Astrocyte of the cerebellum (primary cell): ENCODE data around the gene TM4SF1.

Experiments used
- DNase-seq: peaks from one replicate; pipeline ENCODE4 v3.0.0-alpha.2; 2011; ENCODE audit warnings: low read depth
- H3K4me3 ChIP-seq: 2 replicates; pipeline ENCODE4 v1.5.1; 2011; ENCODE audit warnings: mild to moderate bottlenecking, low read depth, low read length, moderate library complexity
- CTCF ChIP-seq: IDR thresholded peaks from 2 replicates; pipeline ENCODE4 v1.5.1; 2012; ENCODE audit warnings: low read length, low read depth, moderate library complexity, mild to moderate bottlenecking; ENCODE audit errors: missing control alignments
- in situ Hi-C: cut with HindIII; loops from 2 replicates; pipeline ENCODE4 v1.10.0; 2017; ENCODE audit warnings: low sequenced_read_pairs

TM4SF1 gene

DNA sequence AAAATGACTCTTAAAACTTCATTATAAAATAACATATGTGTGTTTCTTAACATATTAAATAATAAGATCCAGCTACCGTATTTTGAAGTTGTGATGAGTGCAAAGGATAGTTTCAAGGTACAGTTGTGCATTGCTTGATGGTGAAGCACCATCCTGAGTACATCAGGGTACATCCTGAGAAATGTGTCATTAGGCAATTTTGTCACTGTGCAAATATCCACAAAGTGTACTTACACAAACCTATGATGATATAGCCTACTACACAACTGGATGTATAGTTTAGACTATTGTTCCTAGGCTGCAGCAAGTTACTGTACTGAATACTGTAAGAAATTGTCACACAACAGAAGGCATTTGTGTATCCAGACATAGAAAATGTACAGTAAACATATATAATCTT is 20.8 kb upstream of the TM4SF1 start:
- in situ Hi-C loops, result no loop called here
- no peak overlapping the region for H3K4me3 ChIP-seq
- no peak for DNase-seq
- TF ChIP-seq CTCF, result no peak

GRCh38 chr3:149397528-149397927 is 20.1 kb upstream of the TM4SF1 start:
- in situ Hi-C loops, result no loop called here
- no peak overlapping the region for H3K4me3 ChIP-seq
- no peak for TF ChIP-seq CTCF
- no peak for DNase-seq

DNA sequence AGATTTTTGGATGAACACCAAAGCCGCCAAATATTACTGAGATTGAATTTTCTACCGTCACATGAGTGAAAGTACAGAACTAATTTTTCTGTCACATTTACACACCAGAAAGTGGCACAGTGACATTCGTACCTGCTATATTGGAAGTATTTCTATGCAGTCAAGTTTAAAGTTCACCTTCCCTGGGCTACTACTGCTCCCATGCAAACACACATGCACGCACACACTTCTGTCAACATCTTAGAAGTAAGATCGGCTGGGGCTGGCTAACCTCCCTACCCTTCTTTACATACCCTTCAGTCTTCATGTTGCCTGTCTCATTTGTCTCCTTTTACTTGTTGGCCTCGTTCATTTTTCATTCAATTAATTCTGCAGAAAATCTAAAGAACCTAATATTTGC is 19.0 kb upstream of the TM4SF1 start:
- TF ChIP-seq CTCF, result no peak
- H3K4me3 ChIP-seq, result no peak overlapping the region
- in situ Hi-C loops, result no loop called here
- no peak for DNase-seq

DNA sequence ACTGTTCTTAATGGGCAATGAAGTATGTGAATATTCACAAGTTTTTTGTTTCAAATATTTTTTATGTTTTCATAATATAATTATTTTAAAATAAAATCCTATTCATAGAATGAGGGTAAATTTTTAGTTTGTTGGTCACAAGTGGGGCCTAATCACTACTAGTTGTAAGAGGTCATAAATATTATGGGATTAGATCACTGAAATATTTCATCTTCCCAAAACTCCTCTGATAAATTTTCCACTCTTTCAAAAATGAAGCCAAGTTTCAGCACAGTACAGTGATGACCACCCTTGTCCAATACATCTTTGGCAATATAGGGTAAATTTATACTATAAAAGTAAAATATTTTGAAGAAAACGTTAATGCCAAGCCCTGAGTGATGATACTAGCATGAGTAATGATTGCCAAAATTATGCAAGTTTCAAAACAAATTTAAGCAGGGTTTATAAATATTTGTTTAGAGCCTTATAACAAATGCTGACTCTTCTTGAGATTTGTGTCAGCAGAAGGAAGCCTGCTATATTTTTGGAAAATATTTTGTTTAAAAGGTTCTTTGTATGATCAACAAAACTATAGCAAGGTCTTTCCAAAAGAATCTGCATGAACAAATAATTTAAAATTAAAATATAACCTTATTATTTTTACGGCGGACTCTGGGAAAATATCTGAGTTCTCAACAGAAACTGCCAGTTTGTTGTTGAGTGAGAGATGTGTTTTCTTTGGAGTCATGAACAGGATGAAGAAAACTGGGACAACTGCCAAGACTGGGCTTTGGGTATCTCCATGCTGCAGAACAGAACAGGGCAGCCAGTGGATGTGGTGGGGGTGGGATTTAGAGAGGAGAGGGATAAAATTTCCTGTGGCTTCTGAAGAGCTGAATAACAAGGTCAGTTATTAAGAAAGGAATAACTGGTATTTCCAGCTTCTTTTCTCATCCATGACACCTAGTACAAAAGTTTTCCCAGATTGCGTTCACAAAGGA is 17.9 kb upstream of the TM4SF1 start:
- no peak for DNase-seq
- in situ Hi-C loops, result no loop called here

DNA sequence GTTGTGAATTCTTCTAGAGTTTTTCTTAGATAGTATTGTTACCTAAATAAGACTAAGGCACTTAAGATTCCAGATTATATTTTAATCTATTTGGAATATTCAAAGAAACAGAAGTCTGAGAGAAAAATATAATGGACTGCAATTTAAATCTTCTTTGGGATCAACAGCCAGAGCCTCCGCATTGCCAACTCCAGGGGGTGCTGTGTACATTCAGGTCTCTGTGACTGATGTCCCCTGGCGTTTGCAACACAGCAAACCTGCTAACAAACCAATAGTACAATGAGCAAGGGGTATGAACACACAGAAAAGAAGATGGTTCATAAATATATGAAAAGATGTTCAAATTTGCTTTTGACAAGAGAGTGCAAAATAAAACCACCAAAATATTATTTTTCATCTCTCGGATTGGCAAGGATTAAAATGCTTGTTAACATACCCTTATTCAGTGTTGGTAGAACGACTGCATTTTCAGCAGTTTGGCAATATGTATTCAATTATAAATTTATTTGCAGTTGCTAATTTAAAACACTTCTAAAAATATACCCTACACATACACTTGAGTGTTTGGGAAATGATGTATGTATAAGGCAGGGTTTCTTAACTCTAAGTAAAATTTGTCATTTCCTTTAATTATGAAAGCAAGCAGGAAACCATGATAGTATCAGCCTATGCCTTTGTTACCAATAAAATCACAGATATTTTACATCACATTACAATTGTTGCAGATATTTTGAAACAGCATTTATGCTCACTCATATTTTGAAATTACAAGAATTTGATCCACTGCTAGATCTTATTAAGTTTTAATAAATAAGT is 16.1 kb upstream of the TM4SF1 start:
- DNase-seq, result peak; percentile 65
- no peak overlapping the region for H3K4me3 ChIP-seq
- peak; percentile 95 for TF ChIP-seq CTCF
- in situ Hi-C loops, result no loop called here

More for the DNA sequence above, 17.9 kb upstream of the TM4SF1 start:
- H3K4me3 ChIP-seq, result no peak overlapping the region
- TF ChIP-seq CTCF, result no peak

DNA sequence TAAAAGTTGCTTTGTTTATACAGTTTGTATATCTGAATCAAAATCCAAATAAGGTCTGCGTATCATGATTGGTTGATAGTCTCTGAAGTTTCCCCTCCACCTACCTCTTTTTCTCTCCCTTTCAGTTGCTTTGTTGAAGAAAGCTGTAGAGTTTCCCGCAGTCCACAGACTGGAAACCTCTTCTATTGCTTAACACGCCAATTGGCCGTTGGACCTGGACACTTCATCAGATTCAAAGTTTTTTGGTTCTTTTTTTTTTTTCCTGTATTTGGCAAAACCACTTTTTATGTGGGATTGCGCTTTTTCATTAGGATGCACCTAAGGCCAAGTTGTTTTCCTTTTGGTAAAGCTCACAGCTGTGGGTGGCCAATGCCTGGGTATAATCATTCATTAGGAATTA is 14.5 kb upstream of the TM4SF1 start:
- no peak overlapping the region for H3K4me3 ChIP-seq
- in situ Hi-C loops, result no loop called here
- TF ChIP-seq CTCF, result no peak
- no peak for DNase-seq
